Hepatocyte (in vitro differentiated cells): ENCODE results near the gene VAC14. TPM values are rescaled to one million over a fixed set of nuclear protein-coding genes. Genes with fewer than 3 reads are reported as not detected.

ENCODE experiments used
- DNase-seq: peaks from one replicate; pipeline ENCODE4 v3.0.0-alpha.2; 2016; ENCODE audit warnings: low spot score
- H2AFZ ChIP-seq: fragments of 200-600 bp; sonication (generic); 2 replicates; pipeline ENCODE4 v1.6.0; 2016; ENCODE audit warnings: antibody characterized with exemption, mild to moderate bottlenecking
- H3K27ac ChIP-seq: fragments of 200-600 bp; sonication (generic); 2 replicates; pipeline ENCODE4 v1.5.1; 2016; ENCODE audit warnings: mild to moderate bottlenecking
- H3K27me3 ChIP-seq: fragments of 200-600 bp; sonication (generic); 2 replicates; pipeline ENCODE4 v1.6.1; 2016
- H3K36me3 ChIP-seq: fragments of 200-600 bp; sonication (generic); replicated peaks from 2 replicates; pipeline ENCODE4 v1.5.1; 2016; ENCODE audit warnings: low read depth; ENCODE audit not compliant: insufficient read depth
- H3K4me1 ChIP-seq: fragments of 200-600 bp; sonication (generic); 2 replicates; pipeline ENCODE4 v1.5.1; 2016; ENCODE audit warnings: mild to moderate bottlenecking, moderate library complexity; ENCODE audit not compliant: insufficient read depth
- H3K4me2 ChIP-seq: fragments of 200-600 bp; sonication (generic); 2 replicates; pipeline ENCODE4 v1.6.0; 2016
- H3K4me3 ChIP-seq: fragments of 200-600 bp; sonication (generic); 2 replicates; pipeline ENCODE4 v1.5.1; 2016; ENCODE audit warnings: mild to moderate bottlenecking
- H3K79me2 ChIP-seq: fragments of 200-600 bp; sonication (generic); 2 replicates; pipeline ENCODE4 v1.6.0; 2017; ENCODE audit warnings: mild to moderate bottlenecking
- H3K9me2 ChIP-seq: fragments of 200-600 bp; sonication (generic); replicated peaks from 2 replicates; pipeline ENCODE4 v1.6.0; 2017; ENCODE audit warnings: mild to moderate bottlenecking; ENCODE audit not compliant: insufficient read depth
- H3K9me3 ChIP-seq: fragments of 200-600 bp; sonication (generic); 2 replicates; pipeline ENCODE4 v1.5.1; 2016; ENCODE audit warnings: low read depth, mild to moderate bottlenecking
- H4K20me1 ChIP-seq: fragments of 200-600 bp; sonication (generic); 2 replicates; pipeline ENCODE4 v1.6.0; 2016; ENCODE audit warnings: mild to moderate bottlenecking; ENCODE audit not compliant: insufficient read depth, poor library complexity, severe bottlenecking
- EZH2 ChIP-seq: fragments of 200-600 bp; sonication (generic); IDR thresholded peaks from 2 replicates; pipeline ENCODE4 v1.6.1; 2016; ENCODE audit warnings: antibody characterized with exemption, mild to moderate bottlenecking, borderline replicate concordance
- EZH2phosphoT487 ChIP-seq: fragments of 200-600 bp; sonication (generic); IDR thresholded peaks from one replicate; pipeline ENCODE4 v1.6.1; 2018; ENCODE audit warnings: antibody characterized with exemption, mild to moderate bottlenecking, low read depth, moderate library complexity; ENCODE audit not compliant: unreplicated experiment, severe bottlenecking
- WGBS: methylation state at CpG from one replicate; pipeline ENCODE4 v1.1.6; 2016; ENCODE audit warnings: low lambda C conversion rate; ENCODE audit errors: missing lambda C conversion rate; 5-methylcytosine and 5-hydroxymethylcytosine counted together
- polyA plus RNA-seq: library from polyadenylated mRNA; unstranded; fragments of >200 nt; fragmentation: Nextera tagmentation; extraction: Ambion mirVana; gene quantifications from 2 replicates; pipeline ENCODE4 v1.2.1, GENCODE V29; 2016
- total RNA-seq: library from RNA; depleted of rRNA; stranded (reverse); fragments of >200 nt; gene quantifications from 2 replicates; pipeline ENCODE4 v1.2.3, GENCODE V29; 2014
- TF ChIP-seq, protein P1 (sequence below): fragments of 200-600 bp; sonication (generic); IDR thresholded peaks from 2 replicates; pipeline ENCODE4 v1.5.1; 2016; ENCODE audit warnings: antibody characterized with exemption, mild to moderate bottlenecking; ENCODE audit not compliant: poor library complexity

VAC14 gene
- total and polyA plus RNA-seq, 2 experiments from 2014 or later = 35.8 to 49.4 TPM

DNA sequence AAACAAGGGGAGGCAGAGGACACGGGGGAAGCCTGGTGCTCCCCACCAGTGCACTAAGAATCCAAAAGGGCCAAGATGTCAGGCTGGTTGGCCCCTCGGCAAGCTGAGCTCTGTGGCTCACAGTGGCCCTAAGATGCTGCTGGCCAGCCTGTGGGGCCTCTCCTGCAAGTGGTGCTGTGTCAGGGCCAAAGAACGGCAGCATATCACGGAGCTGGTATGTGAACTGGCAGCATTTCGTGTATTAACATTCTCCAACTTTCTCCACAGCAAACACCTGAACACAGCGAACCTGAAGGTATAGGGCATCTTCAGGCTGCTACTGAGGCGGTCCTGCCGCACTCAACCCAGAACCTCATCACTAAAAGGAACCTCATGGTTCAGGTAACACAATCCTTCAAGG, 34.8 kb downstream of the VAC14 start:
- no peak overlapping the region for H3K4me3 ChIP-seq
- no peaks in the 10 kb centered on the region for H3K9me2 ChIP-seq
- H3K9me3 ChIP-seq = no peaks in the 10 kb centered on the region
- H3K36me3 ChIP-seq = no peaks in the 10 kb centered on the region
- H3K4me1 ChIP-seq = peaks cover 17% of the 10 kb centered on the region
- DNase-seq = no peak
- H3K27me3 ChIP-seq = no peaks in the 10 kb centered on the region
- no peak overlapping the region for H3K27ac ChIP-seq
- no peak overlapping the region for H3K4me2 ChIP-seq
- WGBS = 89% methylated on average over 8 of the region's 8 CpGs
- H3K79me2 ChIP-seq = no peaks in the 10 kb centered on the region
- TF ChIP-seq, protein P1, sequence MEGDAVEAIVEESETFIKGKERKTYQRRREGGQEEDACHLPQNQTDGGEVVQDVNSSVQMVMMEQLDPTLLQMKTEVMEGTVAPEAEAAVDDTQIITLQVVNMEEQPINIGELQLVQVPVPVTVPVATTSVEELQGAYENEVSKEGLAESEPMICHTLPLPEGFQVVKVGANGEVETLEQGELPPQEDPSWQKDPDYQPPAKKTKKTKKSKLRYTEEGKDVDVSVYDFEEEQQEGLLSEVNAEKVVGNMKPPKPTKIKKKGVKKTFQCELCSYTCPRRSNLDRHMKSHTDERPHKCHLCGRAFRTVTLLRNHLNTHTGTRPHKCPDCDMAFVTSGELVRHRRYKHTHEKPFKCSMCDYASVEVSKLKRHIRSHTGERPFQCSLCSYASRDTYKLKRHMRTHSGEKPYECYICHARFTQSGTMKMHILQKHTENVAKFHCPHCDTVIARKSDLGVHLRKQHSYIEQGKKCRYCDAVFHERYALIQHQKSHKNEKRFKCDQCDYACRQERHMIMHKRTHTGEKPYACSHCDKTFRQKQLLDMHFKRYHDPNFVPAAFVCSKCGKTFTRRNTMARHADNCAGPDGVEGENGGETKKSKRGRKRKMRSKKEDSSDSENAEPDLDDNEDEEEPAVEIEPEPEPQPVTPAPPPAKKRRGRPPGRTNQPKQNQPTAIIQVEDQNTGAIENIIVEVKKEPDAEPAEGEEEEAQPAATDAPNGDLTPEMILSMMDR = no peak
- TF ChIP-seq EZH2phosphoT487 = no peak
- TF ChIP-seq EZH2 = no peak
- H4K20me1 ChIP-seq = no peaks in the 10 kb centered on the region
- no peak overlapping the region for H2AFZ ChIP-seq

DNA sequence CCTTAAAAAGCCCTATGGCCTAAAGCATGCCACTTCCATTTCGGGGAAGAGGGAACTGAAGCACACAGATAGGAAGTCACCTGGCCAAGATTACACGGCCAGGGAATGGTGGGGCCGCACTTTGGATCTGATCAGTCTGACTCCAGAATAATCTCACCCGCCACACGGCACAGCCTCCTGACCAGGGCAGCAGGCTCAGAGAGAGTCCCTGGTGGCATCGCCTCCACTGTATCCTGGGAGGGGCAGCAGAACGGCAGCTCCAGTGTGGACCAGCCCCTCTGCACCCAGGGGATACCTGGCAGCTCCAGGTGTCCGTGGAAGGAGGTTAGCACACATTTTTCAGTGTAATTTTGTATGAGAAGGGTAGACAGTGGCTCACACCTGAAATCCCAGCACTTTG, 35.5 kb downstream of the VAC14 start:
- no peaks in the 10 kb centered on the region for H3K36me3 ChIP-seq
- no peak for DNase-seq
- WGBS = 95% methylated on average over 8 of the region's 8 CpGs

DNA sequence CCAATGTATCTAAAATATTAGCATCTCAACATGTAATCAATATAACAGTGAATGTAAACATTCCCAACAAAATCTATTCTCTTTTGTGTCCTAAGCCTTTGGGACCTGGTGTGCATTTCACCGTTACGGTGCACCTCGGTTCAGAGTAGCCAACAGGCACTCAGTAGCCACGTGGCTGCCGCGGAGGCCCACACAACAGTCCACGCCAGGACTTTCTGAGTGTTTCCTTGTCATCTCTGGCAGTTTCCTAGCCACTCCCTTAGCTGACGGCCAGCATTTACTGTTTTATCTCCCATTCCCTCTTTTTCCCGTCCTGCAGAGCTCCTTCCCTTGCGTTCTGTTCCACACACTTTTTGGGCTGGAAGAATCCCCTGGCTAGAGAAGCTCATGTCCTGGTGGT, 36.3 kb downstream of the VAC14 start:
- Histone ChIP-seq H3K4me1 (peaks cover 30% of the 10 kb centered on the region), H3K4me3 (no peak overlapping the region), H4K20me1 (no peaks in the 10 kb centered on the region), H3K27ac (no peak overlapping the region), H3K4me2 (no peak overlapping the region), H3K9me3 (no peaks in the 10 kb centered on the region), H2AFZ (no peak overlapping the region), H3K79me2 (no peaks in the 10 kb centered on the region), H3K9me2 (no peaks in the 10 kb centered on the region), H3K27me3 (no peaks in the 10 kb centered on the region), H3K36me3 (no peaks in the 10 kb centered on the region)
- WGBS = 96% methylated on average over 10 of the region's 10 CpGs
- DNase-seq = no peak
- TF ChIP-seq, protein P1 = no peak
- TF ChIP-seq EZH2phosphoT487 = no peak
- no peak for TF ChIP-seq EZH2

More for the DNA sequence above, 35.5 kb downstream of the VAC14 start:
- Histone ChIP-seq H3K9me3 (no peaks in the 10 kb centered on the region), H3K79me2 (no peaks in the 10 kb centered on the region), H2AFZ (no peak overlapping the region), H3K4me1 (peaks cover 21% of the 10 kb centered on the region), H3K9me2 (no peaks in the 10 kb centered on the region), H3K4me3 (no peak overlapping the region), H3K4me2 (no peak overlapping the region), H4K20me1 (no peaks in the 10 kb centered on the region), H3K27ac (no peak overlapping the region), H3K27me3 (no peaks in the 10 kb centered on the region)
- TF ChIP-seq, protein P1 = no peak
- TF ChIP-seq EZH2 (no peak), EZH2phosphoT487 (no peak)

DNA sequence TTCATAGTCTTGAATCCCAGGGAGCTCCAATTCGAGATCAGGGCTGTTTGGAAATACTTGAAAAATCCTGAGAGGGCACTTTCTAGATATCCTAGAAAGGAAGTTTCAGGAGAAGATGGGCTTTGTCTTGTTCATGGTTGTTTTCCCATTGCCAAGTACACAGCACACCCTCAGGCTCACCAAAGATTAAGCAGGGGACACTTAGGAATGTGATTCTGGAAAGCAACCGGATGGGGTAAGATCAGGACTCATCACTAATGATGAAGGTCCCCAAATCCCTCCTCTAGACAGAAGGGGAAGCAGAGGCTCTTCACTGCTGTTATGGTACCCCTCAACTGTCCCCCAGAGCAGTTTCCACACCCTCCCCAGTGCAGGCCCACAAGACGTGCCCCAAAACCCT, 40.7 kb downstream of the VAC14 start:
- H3K36me3 ChIP-seq = no peaks in the 10 kb centered on the region
- H3K79me2 ChIP-seq = no peaks in the 10 kb centered on the region
- no peak overlapping the region for H3K4me3 ChIP-seq
- H4K20me1 ChIP-seq = no peaks in the 10 kb centered on the region
- no peak for TF ChIP-seq EZH2phosphoT487
- TF ChIP-seq EZH2 = no peak
- TF ChIP-seq, protein P1 = no peak
- no peak for DNase-seq
- peak overlapping the region; percentile 87 for H3K27ac ChIP-seq
- peaks cover 21% of the 10 kb centered on the region for H3K4me1 ChIP-seq
- H3K27me3 ChIP-seq = no peaks in the 10 kb centered on the region
- no peaks in the 10 kb centered on the region for H3K9me2 ChIP-seq
- WGBS = 68% methylated on average over 3 of the region's 3 CpGs
- no peaks in the 10 kb centered on the region for H3K9me3 ChIP-seq
- no peak overlapping the region for H2AFZ ChIP-seq
- no peak overlapping the region for H3K4me2 ChIP-seq
